GM12864 (cell line): ENCODE results near the gene DAB2IP.

Experiments
- DNase-seq: peaks from one replicate; pipeline ENCODE4 v3.0.0-alpha.2; 2011; ENCODE audit warnings: low read depth
- H3K4me3 ChIP-seq: 2 replicates; pipeline ENCODE4 v1.5.1; 2011; ENCODE audit warnings: mild to moderate bottlenecking, low read depth, low read length, control low read depth
- TF ChIP-seq, protein P1 (sequence below): IDR thresholded peaks from 2 replicates; pipeline ENCODE4 v1.5.1; 2011; ENCODE audit warnings: low read depth, mild to moderate bottlenecking, moderate library complexity, low read length, control low read depth, inconsistent platforms; ENCODE audit errors: missing control alignments

DAB2IP gene

DNA sequence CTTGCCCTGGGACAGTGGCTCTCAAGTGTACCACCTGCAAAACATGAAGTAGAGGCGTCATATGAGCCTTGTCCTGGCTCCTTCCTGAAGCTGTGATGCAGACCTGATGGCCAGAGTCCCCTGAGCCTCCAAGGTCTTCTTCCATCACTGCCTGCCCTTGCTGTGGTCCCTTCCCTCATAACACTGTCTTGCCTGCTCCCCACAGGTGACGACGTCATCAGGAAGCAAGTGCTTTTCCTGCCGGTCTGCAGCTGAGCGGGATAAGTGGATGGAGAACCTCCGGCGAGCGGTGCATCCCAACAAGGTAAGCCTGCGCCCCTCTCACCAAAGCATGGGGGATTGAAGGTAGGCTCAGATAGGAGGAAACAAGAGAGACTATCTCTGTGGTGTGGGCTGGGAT lies 107.3 kb downstream of the DAB2IP start:
- DNase-seq: no peak
- H3K4me3 ChIP-seq: no peak overlapping the region
- TF ChIP-seq, protein P1, sequence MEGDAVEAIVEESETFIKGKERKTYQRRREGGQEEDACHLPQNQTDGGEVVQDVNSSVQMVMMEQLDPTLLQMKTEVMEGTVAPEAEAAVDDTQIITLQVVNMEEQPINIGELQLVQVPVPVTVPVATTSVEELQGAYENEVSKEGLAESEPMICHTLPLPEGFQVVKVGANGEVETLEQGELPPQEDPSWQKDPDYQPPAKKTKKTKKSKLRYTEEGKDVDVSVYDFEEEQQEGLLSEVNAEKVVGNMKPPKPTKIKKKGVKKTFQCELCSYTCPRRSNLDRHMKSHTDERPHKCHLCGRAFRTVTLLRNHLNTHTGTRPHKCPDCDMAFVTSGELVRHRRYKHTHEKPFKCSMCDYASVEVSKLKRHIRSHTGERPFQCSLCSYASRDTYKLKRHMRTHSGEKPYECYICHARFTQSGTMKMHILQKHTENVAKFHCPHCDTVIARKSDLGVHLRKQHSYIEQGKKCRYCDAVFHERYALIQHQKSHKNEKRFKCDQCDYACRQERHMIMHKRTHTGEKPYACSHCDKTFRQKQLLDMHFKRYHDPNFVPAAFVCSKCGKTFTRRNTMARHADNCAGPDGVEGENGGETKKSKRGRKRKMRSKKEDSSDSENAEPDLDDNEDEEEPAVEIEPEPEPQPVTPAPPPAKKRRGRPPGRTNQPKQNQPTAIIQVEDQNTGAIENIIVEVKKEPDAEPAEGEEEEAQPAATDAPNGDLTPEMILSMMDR: no peak

DNA sequence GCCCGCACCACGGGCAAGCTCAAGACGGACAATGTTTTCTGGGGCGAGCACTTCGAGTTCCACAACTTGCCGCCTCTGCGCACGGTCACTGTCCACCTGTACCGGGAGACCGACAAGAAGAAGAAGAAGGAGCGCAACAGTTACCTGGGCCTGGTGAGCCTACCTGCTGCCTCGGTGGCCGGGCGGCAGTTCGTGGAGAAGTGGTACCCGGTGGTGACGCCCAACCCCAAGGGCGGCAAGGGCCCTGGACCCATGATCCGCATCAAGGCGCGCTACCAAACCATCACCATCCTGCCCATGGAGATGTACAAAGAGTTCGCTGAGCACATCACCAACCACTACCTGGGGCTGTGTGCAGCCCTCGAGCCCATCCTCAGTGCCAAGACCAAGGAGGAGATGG lies 108.6 kb downstream of the DAB2IP start:
- TF ChIP-seq, protein P1: no peak
- no peak overlapping the region for H3K4me3 ChIP-seq
- DNase-seq: no peak

GRCh38 chr9:121760571-121760970 lies 109.1 kb downstream of the DAB2IP start:
- TF ChIP-seq, protein P1: no peak
- DNase-seq: no peak
- H3K4me3 ChIP-seq: no peak overlapping the region

DNA sequence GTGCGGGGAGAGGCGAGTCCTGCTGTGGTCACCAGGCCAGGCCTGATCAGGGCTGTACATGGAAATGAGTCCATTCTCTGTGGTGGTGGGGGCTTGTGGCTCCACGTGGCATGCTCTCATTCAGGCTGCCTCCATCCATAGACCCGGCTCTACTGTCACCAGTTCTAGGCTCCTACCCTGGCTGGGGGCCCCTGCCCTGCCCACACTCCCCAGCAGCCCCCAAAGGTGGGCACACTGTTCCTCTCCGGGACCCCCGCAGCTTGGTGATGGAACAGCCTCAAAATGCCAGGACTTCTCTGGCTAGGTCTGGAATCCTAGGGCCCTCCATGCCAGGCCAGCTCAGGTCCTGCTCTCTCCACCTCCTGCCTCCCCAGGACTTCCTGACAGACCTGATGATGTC lies 111.7 kb downstream of the DAB2IP start:
- DNase-seq: no peak
- TF ChIP-seq, protein P1: no peak
- no peak overlapping the region for H3K4me3 ChIP-seq

GRCh38 chr9:121763561-121764370 lies 112.3 kb downstream of the DAB2IP start:
- no peak overlapping the region for H3K4me3 ChIP-seq
- TF ChIP-seq, protein P1: no peak
- DNase-seq: no peak

GRCh38 chr9:121764371-121764730 lies 112.9 kb downstream of the DAB2IP start:
- TF ChIP-seq, protein P1: no peak

More at GRCh38 chr9:121764371-121764730, 112.9 kb downstream of the DAB2IP start:
- DNase-seq: no peak
- no peak overlapping the region for H3K4me3 ChIP-seq
